ENCODE results near the gene SLC25A33. TPM values are rescaled to one million over a fixed set of nuclear protein-coding genes. Genes with fewer than 3 reads are reported as not detected.

Gene SLC25A33
- total RNA-seq: 1.6 and 3.5 TPM in 2 replicates

GRCh38 chr1:9539165-9539828, at the start of gene SLC25A33:
Gene SLC25A33 (plus strand): TSS chr1:9539465. CDS start chr1:9539692, 227 bp downstream.

GRCh38 chr1:9588551-9589143, 49.4 kb downstream of the SLC25A33 start, which contains the start of gene TMEM201:
Gene TMEM201 (plus strand): TSS chr1:9588911. CDS start chr1:9588931, 20 bp downstream.

Other genes with a start within 250 kb of the SLC25A33 start
- 73.4 and 98.4 TPM in 2 replicates for gene SPSB1, start 246.6 kb upstream of the SLC25A33 start, total RNA-seq
- 3.1 and 4.1 TPM in 2 replicates for gene TMEM201, start 49.4 kb downstream of the SLC25A33 start, total RNA-seq
- gene PIK3CD, start 112.3 kb downstream of the SLC25A33 start, total RNA-seq: 7.5 and 14.1 TPM in 2 replicates

All from placental epithelial cell (primary cell).